HepG2 (cell line): ENCODE data around the gene CACNA1G. TPM values are rescaled to one million over a fixed set of nuclear protein-coding genes. Genes with fewer than 3 reads are reported as not detected.

Experiments
- ATF7-NPFF ChIP-seq: sonication (generic); formaldehyde crosslinking; IDR thresholded peaks from 2 replicates; pipeline ENCODE4 v1.8.1; 2023; ENCODE audit warnings: mild to moderate bottlenecking, low read depth, missing genetic modification reagents, moderate library complexity
- DMAP1 ChIP-seq: IDR thresholded peaks from 2 replicates; pipeline ENCODE4 v1.6.1; 2016
- HDAC2 ChIP-seq: sonication (generic); formaldehyde crosslinking; IDR thresholded peaks from 2 replicates; pipeline ENCODE4 v1.4.0; 2020; ENCODE audit warnings: missing genetic modification reagents
- HMG20A ChIP-seq: IDR thresholded peaks from 2 replicates; pipeline ENCODE4 v1.6.1; 2016; ENCODE audit warnings: borderline replicate concordance
- HNRNPL ChIP-seq: fragments of 200-400 bp; formaldehyde crosslinking; IDR thresholded peaks from 2 replicates; pipeline ENCODE4 v1.6.1; 2017; ENCODE audit warnings: mild to moderate bottlenecking, low read depth, low read length
- IRF2 ChIP-seq: IDR thresholded peaks from 2 replicates; pipeline ENCODE4 v1.6.1; 2018; ENCODE audit warnings: missing genetic modification reagents, missing compliant biosample characterization
- KLF11 ChIP-seq: IDR thresholded peaks from 2 replicates; pipeline ENCODE4 v1.6.1; 2016; ENCODE audit warnings: missing compliant biosample characterization
- MXD4 ChIP-seq: IDR thresholded peaks from 2 replicates; pipeline ENCODE4 v1.6.1; 2016; ENCODE audit warnings: mild to moderate bottlenecking, missing biosample characterization, missing genetic modification reagents
- NR2F1 ChIP-seq, 2 experiments: fragments of 450-650 bp in 1 of 2; formaldehyde crosslinking in 1 of 2; IDR thresholded peaks; 2 replicates each; pipeline versions ENCODE4 v1.5.0 to v1.6.1; 2016 to 2020; ENCODE audit warnings: mild to moderate bottlenecking in 1 of 2, missing compliant biosample characterization in 1 of 2, missing genetic modification reagents in 1 of 2, moderate library complexity in 1 of 2
- PAX8 ChIP-seq: sonication (generic); formaldehyde crosslinking; IDR thresholded peaks from 2 replicates; pipeline ENCODE4 v1.8.0; 2022; ENCODE audit warnings: mild to moderate bottlenecking, missing genetic modification reagents, borderline replicate concordance
- RARA ChIP-seq: IDR thresholded peaks from 2 replicates; pipeline ENCODE4 v1.6.1; 2016; ENCODE audit warnings: missing genetic modification reagents, missing compliant biosample characterization
- SP140L ChIP-seq: sonication (generic); formaldehyde crosslinking; IDR thresholded peaks from 2 replicates; pipeline ENCODE4 v1.4.0; 2020; ENCODE audit warnings: missing genetic modification reagents, borderline replicate concordance
- STAT5B ChIP-seq: sonication (generic); formaldehyde crosslinking; IDR thresholded peaks from 2 replicates; pipeline ENCODE4 v1.4.0; 2020; ENCODE audit warnings: missing genetic modification reagents
- ZNF234 ChIP-seq: sonication (generic); formaldehyde crosslinking; conservative IDR thresholded peaks from 2 replicates; pipeline ENCODE4 v1.5.1; 2020; ENCODE audit warnings: mild to moderate bottlenecking, missing genetic modification reagents
- ZNF30 ChIP-seq: sonication (generic); formaldehyde crosslinking; IDR thresholded peaks from 2 replicates; pipeline ENCODE4 v1.5.0; 2020; ENCODE audit warnings: mild to moderate bottlenecking, missing genetic modification reagents
- ZNF331 ChIP-seq: sonication (generic); formaldehyde crosslinking; IDR thresholded peaks from 2 replicates; pipeline ENCODE4 v1.4.0; 2020; ENCODE audit warnings: missing genetic modification reagents
- ZNF546 ChIP-seq: sonication (generic); formaldehyde crosslinking; conservative IDR thresholded peaks from 2 replicates; pipeline ENCODE4 v1.8.1; 2023; ENCODE audit warnings: mild to moderate bottlenecking, missing genetic modification reagents
- ZNF616 ChIP-seq: sonication (generic); formaldehyde crosslinking; IDR thresholded peaks from 2 replicates; pipeline ENCODE4 v1.5.0; 2020; ENCODE audit warnings: low read depth, mild to moderate bottlenecking, missing genetic modification reagents
- ZNF879 ChIP-seq: sonication (generic); formaldehyde crosslinking; IDR thresholded peaks from 2 replicates; pipeline ENCODE4 v1.8.1; 2023; ENCODE audit warnings: missing genetic modification reagents
- polyA plus RNA-seq, 8 experiments: library from polyadenylated mRNA; depleted of rRNA in 3 of 8; stranded (reverse) in 7 of 8; unstranded in 1 of 8; fragments of >200 nt; fragmentation: Illumina TruSeq in 4 of 8; extraction: Trizol in 4 of 8; gene quantifications; 2 replicates each; pipeline versions ENCODE4 v1.2.1 to v1.2.3, GENCODE V29; 2011 to 2016; ENCODE audit warnings: low read depth in 4 of 8, missing spikeins in 1 of 8, mixed read lengths in 1 of 8; ENCODE audit not compliant: insufficient read depth in 1 of 8
- total RNA-seq, 5 experiments: library from RNA; depleted of rRNA; stranded (reverse); fragments of >200 nt; fragmentation: Illumina TruSeq; extraction: Trizol; gene quantifications; 2 replicates each; pipeline ENCODE4 v1.2.3, GENCODE V29; 2016; ENCODE audit warnings: low read depth in 1 of 5
- TF ChIP-seq, protein P1 (sequence below): sonication (generic); formaldehyde crosslinking; IDR thresholded peaks from 2 replicates; pipeline ENCODE4 v1.4.0; 2020; ENCODE audit warnings: missing genetic modification reagents
- TF ChIP-seq, protein P2 (sequence below): sonication (generic); formaldehyde crosslinking; IDR thresholded peaks from 2 replicates; pipeline ENCODE4 v1.5.1; 2020; ENCODE audit warnings: mild to moderate bottlenecking, missing genetic modification reagents, moderate library complexity
- TF ChIP-seq, protein P3 (sequence below): sonication (generic); formaldehyde crosslinking; IDR thresholded peaks from 2 replicates; pipeline ENCODE4 v1.8.1; 2023; ENCODE audit warnings: mild to moderate bottlenecking, inconsistent platforms, moderate library complexity, missing genetic modification reagents, borderline replicate concordance
- TF ChIP-seq, protein P4 (sequence below): sonication (generic); formaldehyde crosslinking; IDR thresholded peaks from 2 replicates; pipeline ENCODE4 v1.4.0; 2020; ENCODE audit warnings: missing genetic modification reagents
- TF ChIP-seq, protein P5 (sequence below): sonication (generic); formaldehyde crosslinking; IDR thresholded peaks from 2 replicates; pipeline ENCODE4 v1.4.0; 2020; ENCODE audit warnings: missing genetic modification reagents

CACNA1G gene
- total and polyA plus RNA-seq, 2 of the 13 experiments (the other 11 are each of a cell fraction or from before 2014, with no cell fraction given), result 0.02 TPM; not detected in 1

DNA sequence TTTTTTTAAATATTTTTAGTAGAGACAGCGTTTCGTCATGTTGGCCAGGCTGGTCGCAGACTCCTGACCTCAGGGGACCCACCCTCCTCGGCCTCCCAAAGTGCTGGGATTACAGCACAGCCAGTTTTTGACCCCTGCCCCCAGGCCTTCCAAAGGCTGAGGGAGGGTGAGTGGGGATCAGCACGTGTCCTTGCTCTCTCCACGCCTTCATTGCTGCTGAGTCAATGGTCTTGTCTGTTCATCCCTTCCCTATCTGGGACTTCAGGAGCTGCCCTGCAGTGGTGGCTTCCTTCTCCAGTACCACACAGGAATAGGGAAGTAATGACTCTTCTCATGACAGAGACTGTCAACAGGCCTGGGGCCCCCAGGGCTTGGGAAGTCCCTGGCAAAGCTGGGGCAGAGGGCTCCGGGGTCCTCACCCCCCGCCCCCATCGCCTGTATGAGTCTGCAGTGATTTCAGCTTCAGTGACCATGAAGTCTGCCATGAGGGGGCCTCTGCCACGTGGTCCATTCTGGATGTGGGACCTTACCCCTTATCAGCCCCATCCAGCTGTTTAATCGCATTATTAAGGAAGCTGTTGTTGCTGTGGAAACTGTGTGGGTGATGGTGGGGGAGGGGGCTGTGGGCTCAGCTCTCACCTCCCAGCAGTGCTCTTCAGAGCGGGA lies 80.3 kb downstream of the CACNA1G start (continued):
- TF ChIP-seq ZNF879 (CRISPR knock-in tag) (no peak), SP140L (CRISPR knock-in tag) (no peak), ATF7-NPFF (CRISPR knock-in tag) (no peak), NR2F1 (CRISPR knock-in tag; IDR thresholded peaks at IDR 0.05) (peak; percentile 85 to 96), STAT5B (CRISPR knock-in tag) (no peak), RARA (CRISPR knock-in tag) (peak; percentile 94), HDAC2 (CRISPR knock-in tag) (peak; percentile 94), HNRNPL (0 out of 2 replicates have a peak, but pooled peaks have one; percentile 39), IRF2 (CRISPR knock-in tag) (peak; percentile 53; the same call in 1 of the 2 replicates), ZNF331 (CRISPR knock-in tag) (no peak), DMAP1 (0 out of 2 replicates have a peak, but pooled peaks have one; percentile 34), ZNF546 (CRISPR knock-in tag) (0 out of 2 replicates have a peak, but pooled peaks have one; percentile 59), PAX8 (CRISPR knock-in tag) (no peak), KLF11 (CRISPR knock-in tag) (no peak), ZNF616 (CRISPR knock-in tag) (no peak), ZNF30 (CRISPR knock-in tag) (no peak), HMG20A (CRISPR knock-in tag) (peak; percentile 39; the same call in 1 of the 2 replicates), MXD4 (CRISPR knock-in tag) (no peak; the same call in 1 of the 2 replicates), ZNF234 (CRISPR knock-in tag) (no peak)
- TF ChIP-seq, protein P1, sequence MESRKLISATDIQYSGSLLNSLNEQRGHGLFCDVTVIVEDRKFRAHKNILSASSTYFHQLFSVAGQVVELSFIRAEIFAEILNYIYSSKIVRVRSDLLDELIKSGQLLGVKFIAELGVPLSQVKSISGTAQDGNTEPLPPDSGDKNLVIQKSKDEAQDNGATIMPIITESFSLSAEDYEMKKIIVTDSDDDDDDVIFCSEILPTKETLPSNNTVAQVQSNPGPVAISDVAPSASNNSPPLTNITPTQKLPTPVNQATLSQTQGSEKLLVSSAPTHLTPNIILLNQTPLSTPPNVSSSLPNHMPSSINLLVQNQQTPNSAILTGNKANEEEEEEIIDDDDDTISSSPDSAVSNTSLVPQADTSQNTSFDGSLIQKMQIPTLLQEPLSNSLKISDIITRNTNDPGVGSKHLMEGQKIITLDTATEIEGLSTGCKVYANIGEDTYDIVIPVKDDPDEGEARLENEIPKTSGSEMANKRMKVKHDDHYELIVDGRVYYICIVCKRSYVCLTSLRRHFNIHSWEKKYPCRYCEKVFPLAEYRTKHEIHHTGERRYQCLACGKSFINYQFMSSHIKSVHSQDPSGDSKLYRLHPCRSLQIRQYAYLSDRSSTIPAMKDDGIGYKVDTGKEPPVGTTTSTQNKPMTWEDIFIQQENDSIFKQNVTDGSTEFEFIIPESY, result peak; percentile 68; the same call in 1 of the 2 replicates
- TF ChIP-seq, protein P2, sequence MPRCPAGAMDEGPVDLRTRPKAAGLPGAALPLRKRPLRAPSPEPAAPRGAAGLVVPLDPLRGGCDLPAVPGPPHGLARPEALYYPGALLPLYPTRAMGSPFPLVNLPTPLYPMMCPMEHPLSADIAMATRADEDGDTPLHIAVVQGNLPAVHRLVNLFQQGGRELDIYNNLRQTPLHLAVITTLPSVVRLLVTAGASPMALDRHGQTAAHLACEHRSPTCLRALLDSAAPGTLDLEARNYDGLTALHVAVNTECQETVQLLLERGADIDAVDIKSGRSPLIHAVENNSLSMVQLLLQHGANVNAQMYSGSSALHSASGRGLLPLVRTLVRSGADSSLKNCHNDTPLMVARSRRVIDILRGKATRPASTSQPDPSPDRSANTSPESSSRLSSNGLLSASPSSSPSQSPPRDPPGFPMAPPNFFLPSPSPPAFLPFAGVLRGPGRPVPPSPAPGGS (CRISPR knock-in tag), result no peak
- TF ChIP-seq, protein P3, sequence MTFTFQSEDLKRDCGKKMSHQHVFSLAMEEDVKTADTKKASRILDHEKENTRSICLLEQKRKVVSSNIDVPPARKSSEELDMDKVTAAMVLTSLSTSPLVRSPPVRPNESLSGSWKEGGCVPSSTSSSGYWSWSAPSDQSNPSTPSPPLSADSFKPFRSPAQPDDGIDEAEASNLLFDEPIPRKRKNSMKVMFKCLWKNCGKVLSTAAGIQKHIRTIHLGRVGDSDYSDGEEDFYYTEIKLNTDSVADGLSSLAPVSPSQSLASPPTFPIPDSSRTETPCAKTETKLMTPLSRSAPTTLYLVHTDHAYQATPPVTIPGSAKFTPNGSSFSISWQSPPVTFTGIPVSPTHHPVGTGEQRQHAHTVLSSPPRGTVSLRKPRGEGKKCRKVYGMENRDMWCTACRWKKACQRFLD (CRISPR knock-in tag), result no peak
- TF ChIP-seq, protein P4, sequence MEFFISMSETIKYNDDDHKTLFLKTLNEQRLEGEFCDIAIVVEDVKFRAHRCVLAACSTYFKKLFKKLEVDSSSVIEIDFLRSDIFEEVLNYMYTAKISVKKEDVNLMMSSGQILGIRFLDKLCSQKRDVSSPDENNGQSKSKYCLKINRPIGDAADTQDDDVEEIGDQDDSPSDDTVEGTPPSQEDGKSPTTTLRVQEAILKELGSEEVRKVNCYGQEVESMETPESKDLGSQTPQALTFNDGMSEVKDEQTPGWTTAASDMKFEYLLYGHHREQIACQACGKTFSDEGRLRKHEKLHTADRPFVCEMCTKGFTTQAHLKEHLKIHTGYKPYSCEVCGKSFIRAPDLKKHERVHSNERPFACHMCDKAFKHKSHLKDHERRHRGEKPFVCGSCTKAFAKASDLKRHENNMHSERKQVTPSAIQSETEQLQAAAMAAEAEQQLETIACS (CRISPR knock-in tag), result no peak
- TF ChIP-seq, protein P5, sequence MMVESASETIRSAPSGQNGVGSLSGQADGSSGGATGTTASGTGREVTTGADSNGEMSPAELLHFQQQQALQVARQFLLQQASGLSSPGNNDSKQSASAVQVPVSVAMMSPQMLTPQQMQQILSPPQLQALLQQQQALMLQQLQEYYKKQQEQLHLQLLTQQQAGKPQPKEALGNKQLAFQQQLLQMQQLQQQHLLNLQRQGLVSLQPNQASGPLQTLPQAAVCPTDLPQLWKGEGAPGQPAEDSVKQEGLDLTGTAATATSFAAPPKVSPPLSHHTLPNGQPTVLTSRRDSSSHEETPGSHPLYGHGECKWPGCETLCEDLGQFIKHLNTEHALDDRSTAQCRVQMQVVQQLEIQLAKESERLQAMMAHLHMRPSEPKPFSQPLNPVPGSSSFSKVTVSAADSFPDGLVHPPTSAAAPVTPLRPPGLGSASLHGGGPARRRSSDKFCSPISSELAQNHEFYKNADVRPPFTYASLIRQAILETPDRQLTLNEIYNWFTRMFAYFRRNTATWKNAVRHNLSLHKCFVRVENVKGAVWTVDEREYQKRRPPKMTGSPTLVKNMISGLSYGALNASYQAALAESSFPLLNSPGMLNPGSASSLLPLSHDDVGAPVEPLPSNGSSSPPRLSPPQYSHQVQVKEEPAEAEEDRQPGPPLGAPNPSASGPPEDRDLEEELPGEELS, result peak; percentile 64; the same call in 1 of the 2 replicates
